Measurements from ENCODE around the gene RPE65. TPM values are rescaled to one million over a fixed set of nuclear protein-coding genes. Genes with fewer than 3 reads are reported as not detected.

Gene RPE65
- total RNA-seq, 1 experiment from 2014 or later = not detected

- no peak overlapping the region for H3K4me3 Mint-ChIP-seq (ENCODE audit: low read depth, unreplicated experiment)
- CTCF ChIA-PET = interaction anchor here (0.6 kb wide), 1 partner anchor 109 kb away, joined by 3 read pairs; no protein-coding TSS in a partner anchor
- BruUV-seq (replicated peaks) = no TSS peak
- intact Hi-C loops (cut with micrococcal nuclease; ENCODE audit: unreplicated experiment) = no loop called here
- H3K36me3 Mint-ChIP-seq (ENCODE audit: insufficient read depth, unreplicated experiment) = no peaks in the 10 kb centered on the region
- TF ChIP-seq, protein P1, sequence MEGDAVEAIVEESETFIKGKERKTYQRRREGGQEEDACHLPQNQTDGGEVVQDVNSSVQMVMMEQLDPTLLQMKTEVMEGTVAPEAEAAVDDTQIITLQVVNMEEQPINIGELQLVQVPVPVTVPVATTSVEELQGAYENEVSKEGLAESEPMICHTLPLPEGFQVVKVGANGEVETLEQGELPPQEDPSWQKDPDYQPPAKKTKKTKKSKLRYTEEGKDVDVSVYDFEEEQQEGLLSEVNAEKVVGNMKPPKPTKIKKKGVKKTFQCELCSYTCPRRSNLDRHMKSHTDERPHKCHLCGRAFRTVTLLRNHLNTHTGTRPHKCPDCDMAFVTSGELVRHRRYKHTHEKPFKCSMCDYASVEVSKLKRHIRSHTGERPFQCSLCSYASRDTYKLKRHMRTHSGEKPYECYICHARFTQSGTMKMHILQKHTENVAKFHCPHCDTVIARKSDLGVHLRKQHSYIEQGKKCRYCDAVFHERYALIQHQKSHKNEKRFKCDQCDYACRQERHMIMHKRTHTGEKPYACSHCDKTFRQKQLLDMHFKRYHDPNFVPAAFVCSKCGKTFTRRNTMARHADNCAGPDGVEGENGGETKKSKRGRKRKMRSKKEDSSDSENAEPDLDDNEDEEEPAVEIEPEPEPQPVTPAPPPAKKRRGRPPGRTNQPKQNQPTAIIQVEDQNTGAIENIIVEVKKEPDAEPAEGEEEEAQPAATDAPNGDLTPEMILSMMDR (IDR thresholded peaks at IDR 0.05; ENCODE audit: unreplicated experiment) = no peak
- no peak for DNase-seq
- H3K27ac Mint-ChIP-seq (ENCODE audit: unreplicated experiment) = no peak overlapping the region
- no peaks in the 10 kb centered on the region for H3K4me1 Mint-ChIP-seq (ENCODE audit: low read depth, unreplicated experiment)
- H3K9me3 Mint-ChIP-seq (ENCODE audit: low read depth, unreplicated experiment) = no peaks in the 10 kb centered on the region
- H3K27me3 Mint-ChIP-seq (ENCODE audit: unreplicated experiment) = no peaks in the 10 kb centered on the region
Observed at GRCh38 chr1:68473060-68473459, 23.3 kb upstream of the RPE65 start.

DNA sequence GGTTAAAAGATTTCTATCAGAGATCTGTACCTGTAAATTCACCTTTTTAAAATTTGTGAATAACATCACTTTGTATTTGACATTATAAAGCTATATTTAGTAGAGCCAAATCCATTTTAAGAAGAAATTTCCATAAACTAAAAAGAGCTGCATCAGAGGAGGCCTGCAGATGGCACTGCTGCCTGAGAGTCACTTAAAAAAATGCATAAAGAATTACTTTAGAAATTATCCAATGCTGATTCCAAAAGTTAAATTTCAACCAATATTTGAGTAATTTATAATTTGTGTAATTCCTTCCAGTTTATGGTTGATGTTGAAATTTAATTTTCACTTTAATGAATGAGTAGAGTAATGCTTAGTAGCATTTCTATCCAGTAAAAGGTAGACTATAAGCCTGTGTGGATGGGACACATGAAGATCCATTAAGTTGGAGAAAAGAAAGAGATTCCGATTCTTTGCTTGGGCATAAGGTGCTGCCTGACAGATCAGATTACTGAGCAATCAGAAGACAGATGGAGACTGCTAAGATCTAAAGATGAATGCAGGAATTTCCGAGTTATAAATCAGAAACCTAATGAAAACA, 20.7 kb upstream of the RPE65 start:
- no peaks in the 10 kb centered on the region for H3K27me3 Mint-ChIP-seq (ENCODE audit: unreplicated experiment)
- H3K27ac Mint-ChIP-seq (ENCODE audit: unreplicated experiment) = no peak overlapping the region
- BruUV-seq (replicated peaks) = no TSS peak
- intact Hi-C loops (cut with micrococcal nuclease; ENCODE audit: unreplicated experiment) = loop anchor here (1.0 kb wide), 2 partner anchors 120 to 1264 kb away; no protein-coding TSS in a partner anchor
- no peaks in the 10 kb centered on the region for H3K36me3 Mint-ChIP-seq (ENCODE audit: insufficient read depth, unreplicated experiment)
- no peak overlapping the region for H3K4me3 Mint-ChIP-seq (ENCODE audit: low read depth, unreplicated experiment)
- DNase-seq = peak; percentile 14
- no peaks in the 10 kb centered on the region for H3K4me1 Mint-ChIP-seq (ENCODE audit: low read depth, unreplicated experiment)
- TF ChIP-seq, protein P1 (IDR thresholded peaks at IDR 0.05; ENCODE audit: unreplicated experiment) = peak; percentile 34
- CTCF ChIA-PET = interaction anchor here (1.0 to 1.1 kb wide), 3 partner anchors 118 to 1267 kb away, joined by 3 to 5 read pairs (median 4); no protein-coding TSS in a partner anchor
- no peaks in the 10 kb centered on the region for H3K9me3 Mint-ChIP-seq (ENCODE audit: low read depth, unreplicated experiment)

GRCh38 chr1:68464891-68465290, 15.1 kb upstream of the RPE65 start:
- Mint-ChIP-seq H3K27ac (ENCODE audit: unreplicated experiment) (no peak overlapping the region), H3K36me3 (ENCODE audit: insufficient read depth, unreplicated experiment) (no peaks in the 10 kb centered on the region), H3K9me3 (ENCODE audit: low read depth, unreplicated experiment) (peaks cover 4% of the 10 kb centered on the region), H3K4me3 (ENCODE audit: low read depth, unreplicated experiment) (no peak overlapping the region), H3K27me3 (ENCODE audit: unreplicated experiment) (no peaks in the 10 kb centered on the region), H3K4me1 (ENCODE audit: low read depth, unreplicated experiment) (no peaks in the 10 kb centered on the region)
- BruUV-seq (replicated peaks) = no TSS peak
- no peak for DNase-seq
- intact Hi-C loops (cut with micrococcal nuclease; ENCODE audit: unreplicated experiment) = no loop called here
- CTCF ChIA-PET = no interaction called here
- TF ChIP-seq, protein P1 (IDR thresholded peaks at IDR 0.05; ENCODE audit: unreplicated experiment) = no peak

- DNase-seq = no peak
- H3K27me3 Mint-ChIP-seq (ENCODE audit: unreplicated experiment) = no peaks in the 10 kb centered on the region
- TF ChIP-seq, protein P1 (IDR thresholded peaks at IDR 0.05; ENCODE audit: unreplicated experiment) = no peak
- H3K36me3 Mint-ChIP-seq (ENCODE audit: insufficient read depth, unreplicated experiment) = no peaks in the 10 kb centered on the region
- H3K4me3 Mint-ChIP-seq (ENCODE audit: low read depth, unreplicated experiment) = no peak overlapping the region
- H3K27ac Mint-ChIP-seq (ENCODE audit: unreplicated experiment) = no peak overlapping the region
- intact Hi-C loops (cut with micrococcal nuclease; ENCODE audit: unreplicated experiment) = no loop called here
- H3K4me1 Mint-ChIP-seq (ENCODE audit: low read depth, unreplicated experiment) = no peaks in the 10 kb centered on the region
- BruUV-seq (replicated peaks) = no TSS peak
- H3K9me3 Mint-ChIP-seq (ENCODE audit: low read depth, unreplicated experiment) = peaks cover 4% of the 10 kb centered on the region
- CTCF ChIA-PET = no interaction called here
Observed at GRCh38 chr1:68460935-68461334, 11.2 kb upstream of the RPE65 start.
